SH-SY5Y (cell line): Measurements from ENCODE around the gene IBA57.

ENCODE experiments used
- GATA2 ChIP-seq: IDR thresholded peaks from 2 replicates; pipeline ENCODE4 v1.6.1; 2011; ENCODE audit warnings: mild to moderate bottlenecking, low read depth, low read length
- GATA3 ChIP-seq: IDR thresholded peaks from 2 replicates; pipeline ENCODE4 v1.6.1; 2011; ENCODE audit warnings: low read depth, mild to moderate bottlenecking, low read length, moderate library complexity

The IBA57 gene

GRCh38 chr1:228165372-228166169, at the start of gene IBA57:
Gene IBA57, plus strand, starts transcription at chr1:228165804. Its CDS starts 13 bp downstream, at chr1:228165817.
- TF ChIP-seq GATA2 (peak; percentile 11; the same call in 1 of the 2 replicates), GATA3 (no peak)

GRCh38 chr1:228117335-228117734, 48.3 kb upstream of the IBA57 start:
- TF ChIP-seq GATA2, result no peak
- TF ChIP-seq GATA3, result no peak

- TF ChIP-seq GATA3 (no peak), GATA2 (no peak)
These were observed 47.6 kb upstream of the IBA57 start for GRCh38 chr1:228118040-228118439.

- no peak for TF ChIP-seq GATA2
- no peak for TF ChIP-seq GATA3
These were observed 45.3 kb upstream of the IBA57 start for GRCh38 chr1:228120351-228120750.

GRCh38 chr1:228120857-228121489, 44.6 kb upstream of the IBA57 start:
- TF ChIP-seq GATA3 (no peak), GATA2 (no peak)

GRCh38 chr1:228122921-228123441, 42.6 kb upstream of the IBA57 start:
- TF ChIP-seq GATA2 (no peak), GATA3 (no peak)

- TF ChIP-seq GATA3 (no peak), GATA2 (no peak)
These were observed 42.1 kb upstream of the IBA57 start for GRCh38 chr1:228123505-228123904.

- TF ChIP-seq GATA2, result no peak
- no peak for TF ChIP-seq GATA3
These were observed 40.4 kb upstream of the IBA57 start for GRCh38 chr1:228125185-228125584.

- no peak for TF ChIP-seq GATA3
- no peak for TF ChIP-seq GATA2
These were observed 33.8 kb upstream of the IBA57 start for GRCh38 chr1:228131766-228132165.

- TF ChIP-seq GATA2, result no peak
- TF ChIP-seq GATA3, result no peak
These were observed 31.0 kb upstream of the IBA57 start for GRCh38 chr1:228134591-228134990.

GRCh38 chr1:228136901-228137300, 28.7 kb upstream of the IBA57 start:
- TF ChIP-seq GATA2, result no peak
- no peak for TF ChIP-seq GATA3

- TF ChIP-seq GATA2, result no peak
- TF ChIP-seq GATA3, result no peak
These were observed 26.1 kb upstream of the IBA57 start for GRCh38 chr1:228139406-228139930.

- TF ChIP-seq GATA2 (no peak), GATA3 (no peak)
These were observed 25.5 kb upstream of the IBA57 start, which contains the start of gene GUK1 for GRCh38 chr1:228139931-228140723. Gene GUK1, plus strand, starts transcription at chr1:228140279. Its CDS starts 24 bp downstream, at chr1:228140303.

- TF ChIP-seq GATA3 (no peak), GATA2 (no peak)
These were observed 24.8 kb upstream of the IBA57 start for GRCh38 chr1:228140724-228141225.
